NK-92 treated with Interleukin-12 subunit alpha and Interleukin-12 subunit beta, amount 100 ng/mL, for 24 hours (cell line): ENCODE measurements around the gene CLDN18.
A peak's percentile ranks its signal among the peaks of the same experiment; 100 is the strongest.

Source experiments
- DNase-seq: peaks from one replicate; lab custom pipeline; 2025; lab: John Stamatoyannopoulos, UW

Gene CLDN18

DNA sequence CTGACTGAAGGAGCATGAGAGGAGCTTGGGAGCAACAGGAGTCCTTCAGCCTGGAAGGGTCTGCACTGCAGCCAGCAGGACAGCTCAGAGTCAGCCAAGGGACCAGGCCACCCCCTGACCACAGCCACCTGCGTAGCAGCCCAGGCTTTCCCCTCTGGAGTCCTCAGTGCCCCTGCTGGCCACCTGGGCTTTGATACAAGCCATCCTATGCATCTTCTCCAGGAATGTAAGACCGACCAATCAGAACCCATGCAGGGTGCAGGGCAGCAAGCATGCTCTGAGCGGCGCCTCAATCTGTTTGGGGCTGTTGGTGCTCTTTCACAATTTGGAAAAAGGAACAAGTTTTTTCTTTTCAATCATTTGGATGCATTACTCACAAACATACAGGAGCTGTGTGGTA lies 53.5 kb downstream of the CLDN18 start:
- no peak for DNase-seq

DNA sequence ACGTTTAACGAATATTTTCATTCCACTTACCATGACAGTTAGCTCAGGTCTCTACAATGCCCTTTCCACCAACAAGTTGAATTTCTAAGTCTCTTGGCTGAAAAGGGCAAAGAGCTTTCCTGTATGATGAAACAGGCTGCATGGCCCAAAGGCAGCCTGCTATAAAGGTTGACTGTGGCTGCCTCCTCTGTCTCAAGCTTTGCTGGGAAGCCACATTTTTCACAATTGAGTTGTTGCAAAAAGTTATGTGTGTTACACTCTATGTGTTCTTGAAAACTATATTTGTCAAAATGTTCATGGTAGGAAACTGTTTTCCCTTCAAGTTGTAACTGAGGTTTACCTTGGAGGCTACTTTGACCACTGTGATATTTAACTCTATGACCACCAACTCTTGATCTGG lies 56.0 kb downstream of the CLDN18 start:
- no peak for DNase-seq

DNA sequence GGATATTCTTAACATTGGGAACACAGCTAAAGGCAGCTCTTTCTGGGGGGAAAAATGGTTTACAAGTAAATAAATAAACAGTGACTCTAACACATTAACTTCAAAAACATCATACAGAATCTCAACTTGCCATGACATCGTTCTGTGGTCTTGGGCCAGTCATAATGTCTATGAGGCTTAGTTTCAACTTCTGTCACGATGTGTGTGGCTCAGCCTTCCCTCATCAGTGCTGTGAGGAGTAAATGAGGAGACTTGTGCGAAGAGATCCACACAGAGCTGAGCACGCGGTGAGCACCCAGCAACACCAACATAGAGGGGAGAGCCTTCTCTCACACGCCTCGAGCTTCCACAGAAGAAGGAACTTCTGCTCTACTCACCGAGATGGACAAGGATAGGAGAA lies 56.4 kb downstream of the CLDN18 start:
- no peak for DNase-seq

DNA sequence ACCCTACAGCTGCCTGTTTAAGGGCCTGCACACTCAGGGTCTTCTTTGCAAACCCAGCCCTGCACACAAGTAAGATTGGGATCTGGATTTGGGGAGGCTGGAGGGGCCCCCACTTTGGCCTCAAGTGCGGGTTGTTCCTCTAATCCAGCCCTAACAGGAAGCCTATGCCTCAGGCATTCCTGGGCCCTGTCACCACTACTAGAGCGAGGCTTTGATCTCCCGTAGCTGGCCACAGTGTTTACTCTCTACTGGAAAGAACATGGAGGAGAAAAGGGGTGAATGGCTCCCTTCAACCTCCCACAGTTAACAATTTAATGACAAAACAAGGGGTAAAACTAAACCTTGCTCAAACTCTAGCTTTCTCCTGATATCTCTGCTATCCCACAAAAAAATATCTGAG lies 57.0 kb downstream of the CLDN18 start:
- DNase-seq = no peak

DNA sequence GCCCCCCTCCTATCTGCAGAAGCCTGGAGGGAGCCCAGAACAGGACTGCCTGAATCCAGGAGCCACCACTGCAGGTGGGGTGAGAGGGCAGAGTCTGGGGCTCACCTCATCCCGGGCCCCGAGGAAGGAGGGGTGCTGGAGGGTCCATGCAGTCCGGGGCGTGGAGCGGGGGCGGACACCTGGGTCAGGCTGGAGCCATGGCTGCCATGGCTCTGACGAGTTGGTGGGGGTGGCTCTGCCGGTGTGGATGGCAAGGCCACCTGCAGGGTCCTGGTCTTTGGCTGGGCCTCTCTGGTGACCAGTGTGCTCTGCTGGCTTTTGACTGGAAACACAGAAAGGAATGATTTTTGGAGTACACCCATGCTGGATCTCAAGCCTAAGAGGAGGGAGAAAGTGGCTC lies 58.1 kb downstream of the CLDN18 start:
- no peak for DNase-seq

DNA sequence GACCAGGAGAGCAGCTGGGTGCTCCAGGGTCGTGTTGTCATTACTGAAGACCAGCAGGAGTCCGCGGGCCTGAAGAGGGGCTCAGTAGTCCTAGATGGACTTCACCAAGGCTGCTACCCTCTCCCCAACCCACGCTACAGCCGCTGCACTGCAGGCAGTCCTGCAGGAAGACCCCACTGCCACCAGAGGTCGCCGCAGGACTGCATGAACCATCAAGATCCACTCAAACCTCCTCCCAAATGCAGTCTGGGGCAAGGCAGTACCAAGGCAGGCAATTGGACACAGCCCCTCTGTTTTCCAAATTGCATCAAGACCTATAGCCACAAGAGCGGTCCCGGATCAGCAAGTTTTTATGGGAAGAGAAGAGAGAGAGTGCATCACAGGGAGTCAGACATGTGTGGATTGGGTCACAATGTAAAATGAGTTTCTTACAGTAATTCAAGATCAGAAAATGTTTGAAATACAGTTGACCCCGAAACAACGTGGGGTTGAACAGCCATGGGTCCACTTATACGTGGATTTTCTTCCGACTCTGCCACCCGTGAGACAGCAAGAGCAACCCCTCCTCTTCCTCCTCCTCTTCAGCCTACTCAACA lies 58.7 kb downstream of the CLDN18 start:
- peak; percentile 31 for DNase-seq

DNA sequence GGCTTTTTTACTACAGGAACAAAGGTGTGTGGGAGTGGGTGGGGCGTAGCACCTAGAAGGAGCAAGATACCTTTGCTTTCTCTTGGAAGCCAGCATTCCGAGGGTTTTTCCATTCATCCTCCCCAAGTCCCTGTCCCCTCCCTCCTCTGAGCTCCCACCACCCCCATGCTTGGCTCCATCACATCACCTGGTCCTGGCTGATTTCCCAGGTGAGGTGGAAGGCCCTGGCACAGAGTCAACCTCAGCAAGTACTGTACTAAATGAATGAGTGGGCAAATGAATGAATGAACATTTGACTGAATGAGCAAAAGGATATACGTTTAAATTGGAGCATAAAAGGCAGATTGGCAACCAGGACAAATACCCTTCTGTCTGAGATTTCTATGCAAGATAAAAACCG lies 60.0 kb downstream of the CLDN18 start:
- DNase-seq = no peak

DNA sequence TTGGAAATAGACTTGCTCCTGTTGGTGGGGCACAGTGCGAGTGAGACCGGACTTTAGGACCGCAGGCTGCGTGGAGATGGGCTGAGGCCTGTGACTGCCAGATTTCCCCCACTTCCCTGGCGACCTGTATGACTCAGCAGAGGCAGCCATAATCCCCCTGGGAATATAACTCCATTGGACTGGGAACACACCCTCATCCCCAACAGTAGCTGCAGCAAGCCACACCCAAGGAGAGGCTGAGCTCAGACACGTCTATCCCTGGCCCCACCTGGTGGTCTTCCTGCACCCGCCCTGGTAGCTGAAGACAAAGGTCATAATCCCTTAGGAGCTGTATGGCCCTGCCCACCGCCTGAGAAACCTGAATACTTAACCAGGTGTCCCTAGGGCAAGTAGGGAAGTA lies 62.8 kb downstream of the CLDN18 start:
- no peak for DNase-seq

DNA sequence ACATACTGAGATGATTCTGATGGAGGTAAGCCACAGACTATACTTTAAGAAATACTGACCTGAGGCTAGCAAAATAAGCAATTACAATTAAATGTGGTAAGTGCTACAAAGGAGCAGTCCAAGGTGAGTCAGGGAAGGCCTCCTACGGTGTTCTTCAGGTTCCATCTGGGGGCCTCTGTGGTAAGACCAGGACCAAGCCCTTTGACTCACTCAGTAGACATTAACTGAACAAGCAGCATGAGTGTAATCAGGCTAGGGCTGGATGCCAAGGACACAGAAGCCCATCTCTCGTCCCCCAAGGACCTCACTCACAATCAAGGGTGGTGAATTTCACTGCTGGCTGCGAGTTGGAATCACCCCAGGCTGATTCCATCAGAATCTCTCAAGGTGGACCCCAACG lies 68.1 kb downstream of the CLDN18 start:
- DNase-seq = no peak

DNA sequence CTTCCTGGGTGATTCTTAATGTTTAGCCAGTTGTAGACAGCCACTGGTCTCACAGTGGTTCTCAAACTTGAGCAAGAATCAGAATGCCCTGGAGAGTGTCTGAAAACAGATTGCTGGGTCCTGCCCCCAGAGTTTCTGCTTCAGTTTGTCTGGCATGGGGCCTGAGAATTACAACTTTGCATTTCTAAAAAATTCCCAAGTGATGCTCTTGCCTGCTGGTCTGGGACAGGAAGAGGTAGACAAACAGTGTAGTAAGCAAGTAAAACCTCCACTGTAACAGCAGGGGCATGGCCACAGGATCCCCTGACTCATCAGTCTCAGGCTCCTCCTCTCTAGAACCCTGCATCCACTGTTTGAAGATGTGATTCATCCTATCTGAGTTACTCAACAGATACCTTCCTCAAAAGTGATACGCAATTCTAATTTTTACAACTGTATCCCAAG lies 69.0 kb downstream of the CLDN18 start:
- peak; percentile 18 for DNase-seq

DNA sequence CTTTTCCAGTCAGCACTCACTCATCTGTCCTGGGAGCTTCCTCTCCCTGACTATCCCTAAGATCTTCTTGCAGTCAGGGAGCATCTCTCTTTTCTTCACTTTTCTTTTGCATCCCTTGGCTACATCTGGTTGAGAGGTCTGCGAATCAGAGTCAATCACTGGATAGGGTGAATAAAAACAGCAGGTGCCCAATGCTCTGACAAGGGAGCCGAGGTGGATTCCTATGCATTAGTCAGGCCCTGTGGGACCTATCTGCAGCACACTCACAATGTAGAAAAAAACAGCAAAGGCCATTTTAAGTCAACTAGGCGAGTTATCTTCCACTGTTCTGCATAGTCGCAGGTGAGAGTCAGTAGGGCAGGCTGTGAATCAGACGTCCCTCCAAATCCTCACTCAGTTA lies 69.9 kb downstream of the CLDN18 start:
- DNase-seq = no peak

DNA sequence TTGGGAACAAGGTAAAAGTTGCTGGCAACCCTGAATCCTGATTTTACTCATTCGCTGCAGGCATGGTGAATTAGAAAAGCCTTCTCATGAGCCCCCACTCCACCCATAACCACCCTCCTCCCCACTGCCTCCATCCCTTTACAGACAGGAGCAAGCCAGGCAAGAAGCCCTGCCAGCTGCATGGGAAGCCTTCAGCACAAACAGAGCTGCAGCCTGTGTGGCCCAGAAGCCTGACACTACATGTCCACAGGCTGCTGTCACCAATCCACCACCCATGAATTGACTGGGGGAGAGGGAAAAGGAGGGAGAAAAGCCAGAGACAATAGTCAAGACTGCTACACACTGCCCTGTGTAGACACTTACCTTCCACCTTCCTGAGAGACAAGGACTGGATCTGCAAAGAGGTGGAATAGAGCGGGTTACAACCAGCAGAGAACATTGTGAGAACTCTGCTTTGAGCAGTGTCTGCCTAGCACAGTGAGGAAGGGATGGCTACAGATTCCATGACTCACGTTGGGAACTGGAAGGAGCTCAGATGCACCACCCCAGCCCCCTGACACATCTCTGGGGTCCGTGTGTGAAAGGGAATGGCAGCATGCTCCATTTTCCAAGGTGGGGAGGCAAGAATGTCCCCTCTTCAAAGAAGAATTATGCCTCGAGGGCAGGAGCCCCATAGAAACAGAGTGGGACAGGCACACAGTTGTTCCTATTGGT lies 71.6 kb downstream of the CLDN18 start:
- no peak for DNase-seq

DNA sequence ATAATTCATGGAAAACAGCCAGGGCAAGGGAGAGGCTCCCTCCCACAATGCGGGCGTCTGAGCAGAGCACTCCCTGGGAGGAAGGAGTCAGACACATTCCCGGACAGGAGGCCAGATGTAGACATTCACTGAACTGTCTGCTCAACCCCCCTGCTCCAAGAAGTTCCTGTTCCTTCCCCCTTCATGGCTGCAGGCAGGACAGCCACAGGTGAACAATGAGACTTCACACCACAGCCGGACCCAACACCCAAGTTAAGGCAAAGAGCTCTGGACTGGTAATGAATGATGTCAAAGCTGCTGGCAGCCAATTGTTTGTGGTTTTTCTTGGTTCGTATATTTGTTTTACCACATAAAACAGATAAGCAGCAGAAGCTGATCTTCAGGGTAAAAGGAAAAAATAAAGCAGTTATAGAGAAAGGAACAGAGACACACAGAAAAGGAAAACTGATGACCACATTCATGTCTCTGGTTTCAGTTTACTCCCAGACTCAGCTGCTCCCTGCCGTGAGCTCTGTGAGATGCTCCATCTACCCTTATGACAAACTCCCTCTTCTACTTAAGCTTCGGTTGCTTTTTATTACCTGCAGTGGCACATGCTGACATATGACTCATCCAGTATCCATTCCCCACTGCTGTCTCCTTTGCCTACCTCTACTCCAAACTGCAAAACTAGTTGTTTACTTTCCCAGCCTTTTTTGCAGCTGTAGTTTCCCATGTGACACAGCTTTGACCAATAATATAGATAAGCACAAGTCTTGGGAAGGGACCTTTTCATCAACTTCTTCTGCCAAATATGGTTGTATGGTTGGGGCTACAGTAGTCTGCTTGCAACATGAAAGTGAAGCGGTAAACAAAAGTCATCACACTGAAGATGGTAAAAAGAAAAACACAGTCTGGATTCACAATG lies 72.4 kb downstream of the CLDN18 start:
- DNase-seq = no peak

DNA sequence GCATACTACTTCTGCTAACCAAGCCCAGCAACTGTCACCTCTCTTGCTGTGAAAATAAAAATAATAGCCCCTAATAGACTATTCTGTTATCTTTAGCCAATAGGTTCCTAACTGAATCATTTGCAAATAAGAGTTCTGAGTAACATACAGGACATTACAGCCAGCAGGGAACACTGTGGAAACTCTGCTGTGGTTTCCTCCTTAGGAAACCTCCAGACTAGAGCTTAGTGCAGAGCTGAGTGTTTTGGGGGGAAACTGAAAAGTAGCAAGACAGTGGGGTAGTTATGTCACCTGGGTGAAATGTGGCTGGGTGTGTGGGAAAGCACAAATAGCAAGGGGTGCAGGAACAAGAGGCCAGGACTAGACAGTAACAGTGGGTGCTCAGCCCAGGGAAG lies 73.0 kb downstream of the CLDN18 start:
- no peak for DNase-seq
